Activated naive CD4-positive, alpha-beta T cell (primary cell): ENCODE measurements around the gene VAT1.
"Not testable (repeated sequence)": the region's sequence is repeated elsewhere in the genome, so short reads cannot be mapped to it uniquely, and the experiment has no call there.

Source experiments
- DNase-seq, 4 experiments: peaks; one replicate each; lab custom pipeline; 2025; lab: John Stamatoyannopoulos, UW

VAT1 gene

GRCh38 chr17:43021741-43022512 is at the start of gene VAT1:
TSS of gene VAT1 (minus strand) at chr17:43022385. CDS start at chr17:43022322, 63 bp downstream.
- DNase-seq = peak in 3 of 4 experiments; percentile 35 to 57 (median 40)

GRCh38 chr17:43070872-43071271 is 48.7 kb upstream of the VAT1 start:
- DNase-seq = no peak

GRCh38 chr17:43070257-43070656 is 48.1 kb upstream of the VAT1 start:
- DNase-seq = no peak

GRCh38 chr17:43069368-43069898 is 47.2 kb upstream of the VAT1 start:
- no peak for DNase-seq

GRCh38 chr17:43068570-43069367 is 46.6 kb upstream of the VAT1 start:
- DNase-seq = no peak

- no peak for DNase-seq
Observed at GRCh38 chr17:43062984-43063638, 40.9 kb upstream of the VAT1 start.

- no peak for DNase-seq
Observed at GRCh38 chr17:43056051-43056450, 33.9 kb upstream of the VAT1 start.

GRCh38 chr17:43053008-43053407 is 30.8 kb upstream of the VAT1 start:
- not testable (repeated sequence) for DNase-seq

- DNase-seq = no peak
Observed at GRCh38 chr17:43051969-43052368, 29.8 kb upstream of the VAT1 start.

GRCh38 chr17:43044024-43044423 is 21.8 kb upstream of the VAT1 start:
- DNase-seq = no peak

GRCh38 chr17:43043307-43043706 is 21.1 kb upstream of the VAT1 start:
- no peak for DNase-seq

GRCh38 chr17:43042025-43042628 is 19.9 kb upstream of the VAT1 start:
- DNase-seq = no peak

- no peak for DNase-seq
Observed at GRCh38 chr17:43040655-43041054, 18.5 kb upstream of the VAT1 start.

GRCh38 chr17:43039646-43040045 is 17.5 kb upstream of the VAT1 start:
- DNase-seq = no peak

GRCh38 chr17:43034894-43035293 is 12.7 kb upstream of the VAT1 start:
- DNase-seq = no peak

- no peak for DNase-seq
Observed at GRCh38 chr17:43033948-43034881, 12.0 kb upstream of the VAT1 start.

GRCh38 chr17:43031666-43032065 is 9.5 kb upstream of the VAT1 start:
- no peak for DNase-seq

- DNase-seq = no peak
Observed at GRCh38 chr17:43030137-43030767, 8.1 kb upstream of the VAT1 start.

GRCh38 chr17:43028221-43028861 is 6.2 kb upstream of the VAT1 start:
- DNase-seq = no peak
